Activated CD4-positive, alpha-beta T cell treated with anti-CD3 and anti-CD28 coated beads, Interleukin-2, amount 50 U/mL, for 16 hours (primary cell): Measurements from ENCODE around the gene MAD1L1.

ENCODE experiments used
- DNase-seq: peaks from one replicate; pipeline ENCODE4 v3.0.0-alpha.2; 2020

The MAD1L1 gene

DNA sequence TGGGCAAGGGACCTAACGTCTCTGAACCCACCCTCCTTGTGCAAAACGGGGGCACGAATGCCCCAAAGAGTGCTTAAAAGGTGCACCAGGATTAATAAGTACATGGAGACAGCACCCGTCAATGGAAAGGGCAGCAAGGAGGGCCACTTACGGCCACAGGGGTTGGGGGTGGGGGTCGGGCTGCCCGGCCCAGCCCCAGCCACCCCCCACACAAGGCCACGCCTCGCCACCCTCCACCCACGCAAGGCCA, 213.4 kb downstream of the MAD1L1 start:
- DNase-seq: no peak

GRCh38 chr7:2018569-2019460, 213.9 kb downstream of the MAD1L1 start:
- DNase-seq: no peak

- DNase-seq: no peak
Measured at GRCh38 chr7:2017914-2018568, 214.7 kb downstream of the MAD1L1 start.

GRCh38 chr7:2017481-2017891, 215.3 kb downstream of the MAD1L1 start:
- no peak for DNase-seq

GRCh38 chr7:2016761-2017480, 215.8 kb downstream of the MAD1L1 start:
- DNase-seq: no peak

GRCh38 chr7:2016021-2016631, 216.6 kb downstream of the MAD1L1 start:
- no peak for DNase-seq

- DNase-seq: no peak
Measured at GRCh38 chr7:2015251-2015871, 217.4 kb downstream of the MAD1L1 start.

DNA sequence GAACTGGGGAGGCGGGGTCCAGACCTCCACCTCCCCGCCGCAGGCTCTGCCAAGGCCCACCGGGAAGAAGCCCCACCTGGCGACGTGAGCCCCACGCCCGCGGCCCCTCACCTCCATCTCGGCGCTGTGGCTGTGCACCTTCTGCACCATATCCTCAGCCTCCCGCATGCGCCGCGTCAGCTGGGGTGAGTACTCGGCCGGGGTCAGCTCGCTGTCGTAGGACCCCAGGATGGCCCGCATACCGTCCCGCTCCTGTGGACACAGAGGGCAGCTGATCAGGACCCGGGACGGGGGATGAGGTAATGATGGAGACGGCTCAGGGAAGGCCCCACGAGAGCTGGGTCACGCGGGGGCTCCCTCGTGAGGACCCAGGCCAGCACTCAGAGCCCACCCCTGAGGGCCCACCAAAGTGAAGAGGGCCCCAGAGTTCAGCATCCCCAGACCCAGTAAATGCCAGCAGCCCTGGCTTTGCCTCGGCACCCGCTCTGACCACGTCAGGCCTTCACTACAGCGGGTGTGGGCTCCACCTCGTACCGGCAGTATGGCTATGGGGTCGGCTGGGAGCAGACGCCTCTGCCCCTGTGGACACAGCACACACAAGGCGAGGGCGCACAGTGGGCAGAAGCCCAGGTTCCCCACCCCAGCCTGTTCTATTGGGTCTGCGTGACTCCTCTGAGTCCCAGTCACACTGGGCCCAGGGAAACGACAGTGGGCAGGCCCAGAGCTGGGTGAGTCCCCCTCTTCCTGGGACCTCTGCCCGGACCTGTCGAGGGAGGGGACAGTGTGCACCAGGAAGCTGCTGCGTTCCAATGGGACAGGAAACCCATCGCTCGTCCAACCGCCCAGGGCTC, 218.1 kb downstream of the MAD1L1 start:
- no peak for DNase-seq

DNA sequence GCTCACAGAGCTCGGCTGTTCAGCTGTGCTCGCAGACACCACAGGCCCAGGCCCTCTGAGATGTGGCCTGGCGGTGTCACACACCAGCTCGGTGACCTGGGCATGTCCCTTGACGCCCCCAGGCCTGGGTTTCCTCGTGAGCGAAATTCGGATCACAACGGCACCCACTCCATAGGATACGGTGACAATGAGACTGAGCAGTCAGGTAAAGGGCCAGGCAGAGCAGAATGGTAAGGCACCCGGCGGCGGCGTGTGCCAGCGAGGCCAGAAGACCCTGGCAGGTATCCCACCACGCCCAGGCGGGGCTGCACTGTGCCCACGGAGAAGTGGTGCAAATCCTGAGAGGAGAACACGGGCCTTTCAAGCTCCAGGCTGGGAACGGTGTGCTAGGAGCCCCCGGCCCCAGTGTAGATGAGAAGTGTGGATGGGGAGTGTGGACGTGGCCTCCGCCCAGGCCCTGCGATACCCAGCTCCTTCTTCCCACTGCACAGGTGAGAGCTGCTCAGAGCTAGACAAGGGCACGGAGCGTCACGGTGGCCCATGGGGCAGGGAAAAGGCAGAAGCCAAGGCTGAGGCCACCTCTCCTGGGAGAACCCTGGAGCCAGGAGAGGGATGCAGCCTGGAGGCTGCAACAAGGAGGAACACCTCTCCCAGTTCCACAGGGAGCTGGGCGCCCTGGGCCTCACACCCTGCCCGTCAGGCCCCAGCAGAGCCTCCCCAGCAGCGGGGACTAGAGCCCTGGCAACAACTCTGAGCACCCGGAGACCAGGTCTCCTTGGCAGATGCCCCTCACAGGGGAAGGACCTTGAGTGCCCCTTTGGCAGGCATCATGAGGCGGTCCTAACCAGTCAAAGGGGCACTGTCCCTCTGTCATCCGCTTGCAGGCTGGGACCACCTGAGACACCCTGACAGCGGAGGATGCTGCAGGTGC, 219.1 kb downstream of the MAD1L1 start:
- no peak for DNase-seq

- DNase-seq: no peak
Measured at GRCh38 chr7:2012981-2013380, 219.8 kb downstream of the MAD1L1 start.

DNA sequence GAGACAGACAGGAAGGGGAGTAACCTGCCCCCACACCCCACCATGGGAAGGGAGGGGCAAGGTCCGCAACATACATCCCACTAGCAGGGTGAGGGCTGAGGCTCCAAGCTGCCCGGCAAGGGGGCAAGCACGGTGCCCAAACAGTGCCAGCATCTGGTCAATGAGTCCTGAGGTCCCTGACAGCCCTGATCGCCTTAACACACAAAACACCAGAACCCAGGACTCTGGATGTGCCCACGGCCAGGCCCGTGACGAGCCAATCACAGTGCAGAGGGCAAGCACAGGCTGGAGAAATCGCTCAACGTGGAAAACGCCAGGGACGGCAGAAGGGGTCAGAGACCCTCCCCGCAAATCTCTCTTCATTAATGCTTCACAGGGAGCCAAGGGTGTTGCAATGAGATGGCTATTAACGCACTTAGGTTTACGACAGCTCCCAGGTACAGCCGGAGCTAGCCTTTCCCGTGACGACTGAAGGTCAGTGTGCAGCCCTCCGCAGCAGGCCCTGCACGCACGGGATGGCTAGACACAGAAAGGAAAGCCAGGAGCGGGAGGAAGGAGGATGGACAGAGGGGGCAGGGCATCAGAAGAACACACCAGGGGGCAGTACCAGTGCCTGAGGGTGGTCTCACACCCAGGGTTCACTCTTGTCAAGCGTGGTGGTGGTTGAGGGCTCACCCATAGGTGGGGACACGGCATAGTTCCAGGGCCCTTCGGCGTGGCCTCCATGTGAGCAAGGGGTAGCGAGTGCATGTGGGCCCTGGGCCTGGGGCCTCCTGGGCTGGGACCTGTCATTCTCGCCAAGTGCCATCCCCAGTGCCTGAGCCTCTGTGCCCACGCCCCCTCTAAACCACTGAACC, 220.5 kb downstream of the MAD1L1 start:
- DNase-seq: no peak

DNA sequence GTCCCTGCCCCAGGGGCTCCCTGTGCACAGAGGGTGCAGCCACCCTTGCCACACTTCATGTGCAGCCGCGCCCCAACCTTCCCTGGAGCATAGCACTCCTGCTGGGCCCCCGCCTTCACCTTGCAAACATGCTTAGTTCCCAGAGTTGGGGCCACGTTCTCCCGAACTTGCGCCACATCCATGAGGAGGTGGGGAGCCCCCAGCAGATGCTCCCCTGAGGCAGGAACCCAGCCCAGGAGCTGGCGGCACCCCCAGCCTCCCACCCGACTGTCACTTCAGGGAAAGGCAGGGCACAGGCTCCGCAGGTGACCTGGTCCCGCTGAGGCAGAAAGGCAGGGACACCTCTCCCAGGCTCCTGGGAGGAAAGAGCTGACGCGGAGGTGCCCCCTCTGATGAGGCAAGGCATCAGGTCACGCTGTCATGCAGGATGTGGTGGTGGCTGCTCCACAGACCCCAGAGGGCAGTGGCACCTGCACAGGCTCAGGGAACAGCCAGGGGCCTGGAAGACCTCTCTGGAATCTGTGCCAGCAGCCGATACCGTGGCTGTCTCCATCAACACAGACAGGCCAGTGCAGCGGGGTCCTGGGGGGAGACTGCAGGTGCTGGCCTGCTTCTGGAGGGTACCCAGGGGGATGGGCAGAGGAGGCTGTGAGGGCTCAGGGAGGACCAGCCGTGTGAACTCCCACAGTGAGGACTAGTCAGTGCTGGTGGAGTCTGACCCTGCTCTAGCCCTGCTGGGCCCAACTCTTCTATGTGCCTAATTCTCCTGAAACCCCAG, 221.3 kb downstream of the MAD1L1 start:
- no peak for DNase-seq

DNA sequence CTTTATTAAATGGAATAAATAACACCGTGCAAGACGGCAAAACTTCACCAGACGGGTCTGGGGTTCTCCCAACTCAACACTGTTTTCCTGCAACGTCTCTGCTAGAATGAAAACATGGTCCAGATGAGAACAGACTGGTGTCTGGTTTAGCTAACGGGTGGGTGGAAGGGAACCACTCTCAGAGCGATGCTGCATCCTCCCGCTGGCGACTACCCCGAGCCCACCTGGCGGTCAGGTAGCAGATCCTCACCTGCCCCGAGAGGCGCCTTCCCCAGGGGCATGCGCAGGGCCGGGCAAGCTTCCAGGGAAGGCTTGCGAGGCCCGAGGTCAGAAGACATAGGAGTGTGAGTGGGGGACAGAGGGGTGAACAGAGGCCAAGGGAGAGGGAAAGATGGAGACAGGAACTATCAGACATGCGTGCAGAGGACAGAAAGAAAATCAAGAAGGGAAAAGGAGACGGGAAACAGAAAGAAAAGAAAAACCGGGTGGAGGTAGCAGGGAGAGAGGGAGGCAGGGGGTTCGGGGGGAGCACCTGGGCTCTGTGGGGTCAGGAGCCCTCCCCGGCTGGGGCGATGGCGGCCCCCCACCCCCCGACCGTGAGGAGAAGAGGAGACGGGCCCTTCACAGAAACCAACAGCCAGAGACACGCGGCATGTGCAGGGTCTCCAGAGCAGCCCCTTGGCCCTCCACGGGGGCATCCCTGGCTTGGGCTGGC, 222.0 kb downstream of the MAD1L1 start:
- no peak for DNase-seq

GRCh38 chr7:2010101-2010500, 222.6 kb downstream of the MAD1L1 start:
- DNase-seq: no peak

DNA sequence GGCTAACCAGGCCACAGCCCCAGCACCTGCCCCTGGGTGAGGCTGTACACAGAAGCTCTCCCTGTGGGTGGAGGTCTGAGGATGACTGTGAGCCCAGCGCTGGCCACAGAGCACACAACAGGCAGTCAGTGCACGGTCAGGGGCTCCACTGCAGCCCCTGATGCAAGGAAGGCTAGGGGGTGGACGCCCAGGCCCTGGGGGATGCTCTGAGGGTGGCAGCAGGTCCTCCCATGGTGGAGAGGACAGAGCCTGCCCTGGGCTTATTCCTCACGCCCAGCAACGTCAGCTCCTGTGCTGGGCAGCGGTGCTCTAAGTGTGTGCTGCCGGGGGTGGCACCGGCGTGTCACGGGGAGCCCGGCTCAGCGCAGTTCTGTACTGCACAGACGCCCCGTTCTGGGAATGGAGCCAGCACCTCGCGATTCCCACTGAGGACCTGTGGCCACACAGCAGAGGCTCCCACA, 223.2 kb downstream of the MAD1L1 start:
- DNase-seq: no peak

GRCh38 chr7:2008936-2009540, 223.7 kb downstream of the MAD1L1 start:
- no peak for DNase-seq

GRCh38 chr7:2008101-2008935, 224.4 kb downstream of the MAD1L1 start:
- DNase-seq: no peak
